ENCODE results near the gene SLBP. TPM values are rescaled to one million over a fixed set of nuclear protein-coding genes. Genes with fewer than 3 reads are reported as not detected.

The SLBP gene
- total RNA-seq, 1 experiment from 2014 or later = 73.4 TPM

- H3K9me3 ChIP-seq (ENCODE audit: control insufficient read depth, insufficient read depth, low read depth, low read length) = no peaks in the 10 kb centered on the region
- no peaks in the 10 kb centered on the region for H3K27me3 ChIP-seq (ENCODE audit: control insufficient read depth, insufficient read depth, low read length)
- H3K4me3 ChIP-seq (ENCODE audit: low read depth in 2 of 2, low read length in 2 of 2) = no peak overlapping the region
- TF ChIP-seq CTCF (IDR thresholded peaks at IDR 0.05) (no peak), POLR2AphosphoS5 (IDR thresholded peaks at IDR 0.05; ENCODE audit: low read depth, low read length) (no peak), REST (IDR thresholded peaks at IDR 0.05; ENCODE audit: insufficient read depth in 1 of 2, low read depth in 2 of 2, low read length in 1 of 2) (no peak), SIN3A (IDR thresholded peaks at IDR 0.05; ENCODE audit: borderline replicate concordance, insufficient read depth, low read depth, low read length) (no peak), TCF7L2 (IDR thresholded peaks at IDR 0.05; ENCODE audit: low read depth, low read length) (no peak)
- H3K4me1 ChIP-seq (ENCODE audit: control insufficient read depth, insufficient read depth, low read length) = no peaks in the 10 kb centered on the region
- POLR2A ChIA-PET = no interaction called here
- no peak overlapping the region for H3K27ac ChIP-seq (ENCODE audit: low read length)
- in situ Hi-C loops (cut with HindIII; ENCODE audit: low pct_unique_long_range_greater_than_20kb, low sequenced_read_pairs) = no loop called here
- no TSS peak for BruUV-seq (replicated peaks)
- intact Hi-C loops (cut with micrococcal nuclease; ENCODE audit: unreplicated experiment) = no loop called here
- ATAC-seq (no peak), DNase-seq (ENCODE audit: low read depth, low spot score) (no peak)
- CTCF ChIA-PET = no interaction called here
- H3K36me3 ChIP-seq (ENCODE audit: control insufficient read depth, insufficient read depth, low read length) = no peaks in the 10 kb centered on the region
These were observed 35.3 kb downstream of the SLBP start for GRCh38 chr4:1676605-1677525.

- ATAC-seq = no peak
- H3K4me1 ChIP-seq (ENCODE audit: control insufficient read depth, insufficient read depth, low read length) = no peaks in the 10 kb centered on the region
- no peaks in the 10 kb centered on the region for H3K27me3 ChIP-seq (ENCODE audit: control insufficient read depth, insufficient read depth, low read length)
- no peak overlapping the region for H3K4me3 ChIP-seq (ENCODE audit: low read depth in 2 of 2, low read length in 2 of 2)
- in situ Hi-C loops (cut with HindIII; ENCODE audit: low pct_unique_long_range_greater_than_20kb, low sequenced_read_pairs) = no loop called here
- no peak for TF ChIP-seq SIN3A (IDR thresholded peaks at IDR 0.05; ENCODE audit: borderline replicate concordance, insufficient read depth, low read depth, low read length)
- TF ChIP-seq POLR2AphosphoS5 (IDR thresholded peaks at IDR 0.05; ENCODE audit: low read depth, low read length) = no peak
- no peak for TF ChIP-seq REST (IDR thresholded peaks at IDR 0.05; ENCODE audit: insufficient read depth in 1 of 2, low read depth in 2 of 2, low read length in 1 of 2)
- TF ChIP-seq CTCF (IDR thresholded peaks at IDR 0.05) = no peak
- TF ChIP-seq TCF7L2 (IDR thresholded peaks at IDR 0.05; ENCODE audit: low read depth, low read length) = no peak
- ChIA-PET CTCF (no interaction called here), POLR2A (no interaction called here)
- H3K36me3 ChIP-seq (ENCODE audit: control insufficient read depth, insufficient read depth, low read length) = no peaks in the 10 kb centered on the region
- intact Hi-C loops (cut with micrococcal nuclease; ENCODE audit: unreplicated experiment) = no loop called here
- DNase-seq (ENCODE audit: low read depth, low spot score) = no peak
- no peak overlapping the region for H3K27ac ChIP-seq (ENCODE audit: low read length)
- no peaks in the 10 kb centered on the region for H3K9me3 ChIP-seq (ENCODE audit: control insufficient read depth, insufficient read depth, low read depth, low read length)
- BruUV-seq (replicated peaks) = no TSS peak
These were observed 36.3 kb downstream of the SLBP start for GRCh38 chr4:1675802-1676137.
